Endothelial cell of umbilical vein (primary cell): ENCODE results near the gene SHLD3. TPM values are rescaled to one million over a fixed set of nuclear protein-coding genes. Genes with fewer than 3 reads are reported as not detected.
A peak's percentile ranks its signal among the peaks of the same experiment; 100 is the strongest.

Experiments
- BruUV-seq: library from RNA; stranded (reverse); fragments of 400-500 nt; replicated peaks from 2 replicates; lab custom pipeline; 2021; lab: Mats Ljungman, UMichigan
- CTCF ChIA-PET: fragments of 300-600, 350-600 bp; sonication (Branson Sonifier 250); formaldehyde crosslinking; loops from one replicate; lab custom pipeline; 2021; ENCODE audit warnings: antibody characterized with exemption, inconsistent platforms; lab: Charles Lee
- POLR2A ChIA-PET: fragments of 300-600, 350-600 bp; sonication (Branson Sonifier 250); formaldehyde crosslinking; loops from one replicate; lab custom pipeline; 2021; ENCODE audit warnings: antibody characterized with exemption, inconsistent platforms; lab: Charles Lee
- DNase-seq: peaks from one replicate; pipeline ENCODE4 v3.0.0-alpha.2; 2011; ENCODE audit warnings: low read depth, low spot score
- FAIRE-seq: peaks from 2 replicates; lab custom pipeline; 2011; peaks lifted over from hg19 to GRCh38; lab: Jason Lieb, UNC
- H2AFZ ChIP-seq: 2 replicates; pipeline ENCODE4 v1.6.0; 2012; ENCODE audit warnings: low read depth, low read length, control low read depth, inconsistent platforms
- H3K27ac ChIP-seq: 2 replicates; pipeline ENCODE4 v1.5.1; 2011; ENCODE audit warnings: low read depth, mild to moderate bottlenecking, control low read depth, low read length, moderate library complexity; ENCODE audit not compliant: insufficient read depth
- H3K27me3 ChIP-seq, 2 experiments: 2 replicates each; pipeline versions ENCODE4 v1.6.0 to v1.6.1; 2011; ENCODE audit warnings: low read length in 2 of 2, mixed read lengths in 1 of 2; ENCODE audit not compliant: control insufficient read depth in 2 of 2, insufficient read depth in 2 of 2
- H3K36me3 ChIP-seq, 2 experiments: 2 replicates in 1 of 2; 3 replicates in 1 of 2; pipeline ENCODE4 v1.5.1; 2011; ENCODE audit warnings: low read length in 2 of 2, mild to moderate bottlenecking in 1 of 2, moderate library complexity in 1 of 2; ENCODE audit not compliant: control insufficient read depth in 2 of 2, insufficient read depth in 2 of 2; ENCODE audit errors: extremely low read depth in 1 of 2
- H3K4me1 ChIP-seq: 3 replicates; pipeline ENCODE4 v1.5.1; 2011; ENCODE audit warnings: mild to moderate bottlenecking, low read length; ENCODE audit not compliant: control insufficient read depth, insufficient read depth; ENCODE audit errors: extremely low read depth
- H3K4me2 ChIP-seq: 2 replicates; pipeline ENCODE4 v1.6.1; 2011; ENCODE audit warnings: low read length, control low read depth, mixed read lengths; ENCODE audit not compliant: insufficient read depth
- H3K4me3 ChIP-seq, 3 experiments: fragments of 200-600 bp in 1 of 3; sonication (generic), shearing (Covaris generic) in 1 of 3; replicated peaks in 1 of 3; 2 replicates each; pipeline ENCODE4 v1.5.1; 2011 to 2016; ENCODE audit warnings: control low read depth in 3 of 3, low read length in 3 of 3, mild to moderate bottlenecking in 2 of 3, inconsistent platforms in 1 of 3, low read depth in 1 of 3, moderate library complexity in 1 of 3; ENCODE audit not compliant: insufficient read depth in 1 of 3
- H3K79me2 ChIP-seq: 2 replicates; pipeline ENCODE4 v1.6.0; 2012; ENCODE audit warnings: low read length, inconsistent platforms; ENCODE audit not compliant: control insufficient read depth, insufficient read depth
- H3K9ac ChIP-seq: replicated peaks from 2 replicates; pipeline ENCODE3; 2011; ENCODE audit warnings: low read length, control low read depth; ENCODE audit not compliant: insufficient read depth; ENCODE audit errors: extremely low read depth
- H3K9me1 ChIP-seq: replicated peaks from 3 replicates; pipeline ENCODE4 v1.6.0; 2011; ENCODE audit warnings: mild to moderate bottlenecking, low read length; ENCODE audit not compliant: control insufficient read depth, insufficient read depth; ENCODE audit errors: extremely low read depth
- H3K9me3 ChIP-seq: replicated peaks from 2 replicates; pipeline ENCODE4 v1.5.1; 2012; ENCODE audit warnings: low read length, inconsistent platforms; ENCODE audit not compliant: control insufficient read depth, insufficient read depth
- H4K20me1 ChIP-seq: replicated peaks from 2 replicates; pipeline ENCODE3; 2011; ENCODE audit warnings: mild to moderate bottlenecking, low read length; ENCODE audit not compliant: control insufficient read depth, insufficient read depth; ENCODE audit errors: extremely low read depth
- EZH2 ChIP-seq: IDR thresholded peaks from 2 replicates; pipeline ENCODE4 v1.6.1; 2012; ENCODE audit warnings: borderline replicate concordance, low read depth, mild to moderate bottlenecking, moderate library complexity, low read length, inconsistent platforms; ENCODE audit not compliant: severe bottlenecking
- FOS ChIP-seq: IDR thresholded peaks from 2 replicates; pipeline ENCODE4 v1.6.1; 2011; ENCODE audit warnings: mild to moderate bottlenecking, low read length, moderate library complexity, borderline replicate concordance; ENCODE audit not compliant: insufficient read depth
- JUN ChIP-seq: IDR thresholded peaks from 2 replicates; pipeline ENCODE4 v1.6.1; 2011; ENCODE audit warnings: borderline replicate concordance, low read depth; ENCODE audit not compliant: insufficient read length, insufficient read depth
- MYC ChIP-seq: IDR thresholded peaks from one replicate; pipeline ENCODE4 v1.6.1; 2011; ENCODE audit warnings: mild to moderate bottlenecking, low read depth, low read length
- POLR2AphosphoS5 ChIP-seq: IDR thresholded peaks from 2 replicates; pipeline ENCODE4 v1.6.1; 2012; ENCODE audit warnings: low read depth, mild to moderate bottlenecking, control low read depth, low read length, moderate library complexity; ENCODE audit not compliant: insufficient read depth
- dilution Hi-C: fragments of 300-500 bp; cut with MboI; formaldehyde crosslinking; loops from one replicate; pipeline ENCODE4 v1.15.0; 2019; ENCODE audit warnings: low sequenced_read_pairs; ENCODE audit not compliant: extremely low pct_ligation_motif_present
- intact Hi-C: fragments of 100-400 bp; cut with micrococcal nuclease; formaldehyde crosslinking; loops from one replicate; pipeline ENCODE4 v1.10.0; 2022
- polyA plus RNA-seq, 4 experiments: library from polyadenylated mRNA; depleted of rRNA in 3 of 4; stranded (reverse) in 3 of 4; unstranded in 1 of 4; fragments of >200 nt; gene quantifications; 2 replicates each; pipeline versions ENCODE4 v1.2.1 to v1.2.3, GENCODE V29; 2011 to 2012; ENCODE audit warnings: missing spikeins in 1 of 4
- total RNA-seq: library from RNA; stranded (reverse); gene quantifications from 2 replicates; pipeline ENCODE4 v1.2.3, GENCODE V29; 2021
- TF ChIP-seq, protein P1 (sequence below), 2 donors: IDR thresholded peaks; 1 replicate in 1 of 2; 2 replicates in 1 of 2; pipeline ENCODE4 v1.5.1; 2011; ENCODE audit warnings: low read length in 2 of 2, mild to moderate bottlenecking in 2 of 2, moderate library complexity in 2 of 2, control low read depth in 1 of 2, inconsistent platforms in 1 of 2, low read depth in 1 of 2; ENCODE audit not compliant: insufficient read depth in 1 of 2; ENCODE audit errors: extremely low read depth in 1 of 2
- TF ChIP-seq, protein P2 (sequence below): IDR thresholded peaks from 2 replicates; pipeline ENCODE4 v1.6.1; 2011; ENCODE audit not compliant: insufficient read depth, insufficient read length

The SHLD3 gene
- total and polyA plus RNA-seq, 2 donors (not counting 3 experiments of a cell fraction or from before 2014, with no cell fraction given) = 1.7 to 3.6 TPM

DNA sequence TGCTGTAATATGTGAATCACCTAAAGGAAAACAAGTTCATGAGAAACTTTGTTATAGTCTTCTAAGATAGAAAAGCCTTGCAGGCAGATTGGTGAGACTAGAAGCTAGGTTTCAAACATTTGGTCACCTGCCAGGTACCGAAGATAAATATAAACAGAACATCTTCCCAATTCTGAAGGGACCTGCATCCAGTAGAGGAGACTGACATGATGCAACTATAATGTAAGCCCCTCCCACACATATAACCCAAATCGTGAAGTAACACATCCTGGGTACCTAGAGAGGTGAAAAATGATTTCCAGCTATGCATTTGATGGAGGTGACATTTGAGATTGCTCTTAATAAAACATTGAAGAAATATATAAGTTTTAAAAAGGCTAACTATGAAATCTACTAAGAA lies 29.9 kb downstream of the SHLD3 start:
- POLR2A ChIA-PET = no interaction called here
- BruUV-seq = no TSS peak
- peaks cover 0 to 2% of the 10 kb centered on the region in 2 experiments for H3K36me3 ChIP-seq
- H3K4me1 ChIP-seq = no peaks in the 10 kb centered on the region
- H3K9me3 ChIP-seq = no peaks in the 10 kb centered on the region
- no peaks in the 10 kb centered on the region for H3K79me2 ChIP-seq
- dilution Hi-C loops = no loop called here
- DNase-seq (no peak), FAIRE-seq (no peak)
- H3K4me3 ChIP-seq = no peak overlapping the region
- TF ChIP-seq FOS = no peak
- no peak overlapping the region for H2AFZ ChIP-seq
- H3K27me3 ChIP-seq = no peaks in the 10 kb centered on the region
- CTCF ChIA-PET = no interaction called here
- no peak overlapping the region for H3K27ac ChIP-seq
- H3K9ac ChIP-seq = no peak overlapping the region
- no peak overlapping the region for H3K4me2 ChIP-seq
- H3K9me1 ChIP-seq = no peaks in the 10 kb centered on the region
- intact Hi-C loops = no loop called here
- H4K20me1 ChIP-seq = no peaks in the 10 kb centered on the region

DNA sequence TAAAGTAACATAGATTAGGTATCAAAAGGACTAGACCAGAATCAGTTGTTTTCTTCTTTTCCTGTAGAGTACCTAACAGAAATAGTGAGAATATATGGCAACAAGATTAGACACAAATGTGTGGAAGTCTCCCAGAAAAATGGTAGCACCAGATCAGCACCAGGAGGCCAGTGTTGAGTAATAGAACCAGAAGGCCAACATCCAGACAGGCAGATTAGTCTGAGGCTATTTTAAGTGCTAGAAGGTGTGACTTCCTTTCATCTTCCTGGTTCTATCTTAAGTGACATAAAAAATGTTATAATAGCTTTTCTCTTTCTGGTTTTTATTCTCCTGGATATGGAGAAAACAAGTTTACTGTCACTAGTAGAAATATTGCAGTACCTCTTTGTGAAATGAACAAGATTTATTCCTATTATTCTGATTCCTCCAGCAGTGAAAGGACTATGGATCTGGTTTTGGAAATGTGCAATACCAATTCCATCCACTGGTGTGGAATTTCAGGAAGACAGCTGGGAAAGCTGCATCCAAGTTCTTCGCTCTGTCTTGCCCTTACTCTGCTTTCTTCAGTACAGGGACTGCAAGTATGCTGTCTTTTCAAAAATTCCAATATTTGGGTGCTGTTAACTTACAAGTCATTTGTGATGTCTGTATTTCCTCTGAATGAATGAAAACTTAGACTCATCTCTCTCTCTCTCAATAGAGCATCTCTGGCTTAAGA lies 39.1 kb downstream of the SHLD3 start:
- peaks cover 2 to 5% of the 10 kb centered on the region in 2 experiments for H3K36me3 ChIP-seq
- no peaks in the 10 kb centered on the region for H3K9me1 ChIP-seq
- H3K4me3 ChIP-seq = no peak overlapping the region
- intact Hi-C loops (no loop called here), dilution Hi-C loops (no loop called here)
- BruUV-seq = no TSS peak
- DNase-seq (peak; percentile 16), FAIRE-seq (peak; percentile 49)
- no peak overlapping the region for H2AFZ ChIP-seq
- ChIA-PET CTCF (interaction anchor here (0.7 to 1.7 kb wide), 8 partner anchors 9 to 361 kb away, joined by 3 to 7 read pairs (median 4); no protein-coding TSS in a partner anchor), POLR2A (no interaction called here)
- H3K9me3 ChIP-seq = no peaks in the 10 kb centered on the region
- no peaks in the 10 kb centered on the region for H3K4me1 ChIP-seq
- no peaks in the 10 kb centered on the region for H3K27me3 ChIP-seq
- TF ChIP-seq, protein P1, sequence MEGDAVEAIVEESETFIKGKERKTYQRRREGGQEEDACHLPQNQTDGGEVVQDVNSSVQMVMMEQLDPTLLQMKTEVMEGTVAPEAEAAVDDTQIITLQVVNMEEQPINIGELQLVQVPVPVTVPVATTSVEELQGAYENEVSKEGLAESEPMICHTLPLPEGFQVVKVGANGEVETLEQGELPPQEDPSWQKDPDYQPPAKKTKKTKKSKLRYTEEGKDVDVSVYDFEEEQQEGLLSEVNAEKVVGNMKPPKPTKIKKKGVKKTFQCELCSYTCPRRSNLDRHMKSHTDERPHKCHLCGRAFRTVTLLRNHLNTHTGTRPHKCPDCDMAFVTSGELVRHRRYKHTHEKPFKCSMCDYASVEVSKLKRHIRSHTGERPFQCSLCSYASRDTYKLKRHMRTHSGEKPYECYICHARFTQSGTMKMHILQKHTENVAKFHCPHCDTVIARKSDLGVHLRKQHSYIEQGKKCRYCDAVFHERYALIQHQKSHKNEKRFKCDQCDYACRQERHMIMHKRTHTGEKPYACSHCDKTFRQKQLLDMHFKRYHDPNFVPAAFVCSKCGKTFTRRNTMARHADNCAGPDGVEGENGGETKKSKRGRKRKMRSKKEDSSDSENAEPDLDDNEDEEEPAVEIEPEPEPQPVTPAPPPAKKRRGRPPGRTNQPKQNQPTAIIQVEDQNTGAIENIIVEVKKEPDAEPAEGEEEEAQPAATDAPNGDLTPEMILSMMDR (IDR thresholded peaks at IDR 0.05; ENCODE audit: extremely low read depth in 1 of 2, insufficient read depth in 1 of 2, low read depth in 1 of 2, low read length in 2 of 2) = peak; percentile 20 to 28
- TF ChIP-seq EZH2 (no peak), POLR2AphosphoS5 (no peak), JUN (no peak), MYC (no peak), FOS (no peak)
- TF ChIP-seq, protein P2, sequence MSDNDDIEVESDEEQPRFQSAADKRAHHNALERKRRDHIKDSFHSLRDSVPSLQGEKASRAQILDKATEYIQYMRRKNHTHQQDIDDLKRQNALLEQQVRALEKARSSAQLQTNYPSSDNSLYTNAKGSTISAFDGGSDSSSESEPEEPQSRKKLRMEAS = no peak
- no peak overlapping the region for H3K9ac ChIP-seq
- no peak overlapping the region for H3K4me2 ChIP-seq
- H4K20me1 ChIP-seq = no peaks in the 10 kb centered on the region
- no peak overlapping the region for H3K27ac ChIP-seq
- H3K79me2 ChIP-seq = no peaks in the 10 kb centered on the region
